22Rv1 (cell line): ENCODE data around the gene ADRM1.

Source experiments
- H3K27ac ChIP-seq: fragments of 450-650 bp; 2 replicates; pipeline ENCODE4 v1.5.1; 2017
- ZFX ChIP-seq: fragments of 450-650 bp; IDR thresholded peaks from 2 replicates; pipeline ENCODE4 v1.6.1; 2017; ENCODE audit warnings: antibody characterized with exemption, borderline replicate concordance
- TF ChIP-seq, protein P1 (sequence below): fragments of 450-650 bp; IDR thresholded peaks from 2 replicates; pipeline ENCODE4 v1.5.1; 2017; ENCODE audit warnings: mild to moderate bottlenecking

Gene ADRM1

GRCh38 chr20:62350629-62351422 is 48.0 kb downstream of the ADRM1 start:
- TF ChIP-seq ZFX, result no peak
- TF ChIP-seq, protein P1, sequence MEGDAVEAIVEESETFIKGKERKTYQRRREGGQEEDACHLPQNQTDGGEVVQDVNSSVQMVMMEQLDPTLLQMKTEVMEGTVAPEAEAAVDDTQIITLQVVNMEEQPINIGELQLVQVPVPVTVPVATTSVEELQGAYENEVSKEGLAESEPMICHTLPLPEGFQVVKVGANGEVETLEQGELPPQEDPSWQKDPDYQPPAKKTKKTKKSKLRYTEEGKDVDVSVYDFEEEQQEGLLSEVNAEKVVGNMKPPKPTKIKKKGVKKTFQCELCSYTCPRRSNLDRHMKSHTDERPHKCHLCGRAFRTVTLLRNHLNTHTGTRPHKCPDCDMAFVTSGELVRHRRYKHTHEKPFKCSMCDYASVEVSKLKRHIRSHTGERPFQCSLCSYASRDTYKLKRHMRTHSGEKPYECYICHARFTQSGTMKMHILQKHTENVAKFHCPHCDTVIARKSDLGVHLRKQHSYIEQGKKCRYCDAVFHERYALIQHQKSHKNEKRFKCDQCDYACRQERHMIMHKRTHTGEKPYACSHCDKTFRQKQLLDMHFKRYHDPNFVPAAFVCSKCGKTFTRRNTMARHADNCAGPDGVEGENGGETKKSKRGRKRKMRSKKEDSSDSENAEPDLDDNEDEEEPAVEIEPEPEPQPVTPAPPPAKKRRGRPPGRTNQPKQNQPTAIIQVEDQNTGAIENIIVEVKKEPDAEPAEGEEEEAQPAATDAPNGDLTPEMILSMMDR, result no peak

GRCh38 chr20:62351469-62352401 is 48.9 kb downstream of the ADRM1 start:
- TF ChIP-seq, protein P1, result no peak
- no peak for TF ChIP-seq ZFX
- H3K27ac ChIP-seq, result no peak overlapping the region

More at GRCh38 chr20:62350629-62351422, 48.0 kb downstream of the ADRM1 start:
- H3K27ac ChIP-seq, result no peak overlapping the region

DNA sequence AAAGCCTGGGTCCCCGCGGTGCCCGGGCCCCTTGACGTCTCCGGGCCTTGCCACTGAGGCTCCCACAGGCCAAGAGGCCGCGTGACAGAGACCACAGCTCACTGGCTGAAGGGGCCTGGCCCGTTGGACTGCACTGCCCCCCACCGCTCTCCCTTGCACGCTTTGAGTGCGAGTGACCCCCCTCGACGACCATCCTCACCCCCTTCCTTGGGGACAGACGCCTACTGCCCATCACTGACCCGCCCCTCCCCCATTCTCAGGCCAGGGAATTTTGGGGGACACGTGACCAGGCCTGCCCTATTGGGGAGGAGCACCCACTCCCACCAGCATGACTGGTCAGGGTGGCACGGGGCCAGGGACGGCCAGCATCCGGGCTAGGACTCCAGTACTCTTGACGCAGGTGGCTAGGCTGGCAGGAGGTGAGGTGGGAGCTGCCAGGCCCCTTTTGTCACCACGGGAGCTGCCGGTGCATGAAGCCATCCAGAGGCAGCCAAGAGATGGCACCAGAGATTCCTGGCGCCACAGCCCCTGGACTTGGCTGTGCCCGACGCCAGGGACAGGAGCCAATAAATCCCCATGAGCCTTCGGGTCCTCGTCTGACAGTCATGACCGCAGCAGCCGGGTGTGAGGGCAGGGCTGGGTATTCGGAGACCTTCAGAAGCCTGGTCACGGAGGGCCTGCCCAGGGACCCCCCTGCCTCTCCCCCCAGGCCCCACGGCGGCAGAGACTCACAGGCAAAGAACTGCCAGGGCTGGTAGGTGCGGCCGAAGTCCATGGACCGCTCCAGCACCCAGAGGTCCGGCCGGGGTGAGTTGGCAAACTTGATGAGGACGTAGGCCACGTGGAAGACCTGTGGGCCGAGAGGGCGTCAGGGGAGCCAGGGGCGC is 49.8 kb downstream of the ADRM1 start:
- H3K27ac ChIP-seq, result no peak overlapping the region
- no peak for TF ChIP-seq ZFX
- TF ChIP-seq, protein P1, result no peak

DNA sequence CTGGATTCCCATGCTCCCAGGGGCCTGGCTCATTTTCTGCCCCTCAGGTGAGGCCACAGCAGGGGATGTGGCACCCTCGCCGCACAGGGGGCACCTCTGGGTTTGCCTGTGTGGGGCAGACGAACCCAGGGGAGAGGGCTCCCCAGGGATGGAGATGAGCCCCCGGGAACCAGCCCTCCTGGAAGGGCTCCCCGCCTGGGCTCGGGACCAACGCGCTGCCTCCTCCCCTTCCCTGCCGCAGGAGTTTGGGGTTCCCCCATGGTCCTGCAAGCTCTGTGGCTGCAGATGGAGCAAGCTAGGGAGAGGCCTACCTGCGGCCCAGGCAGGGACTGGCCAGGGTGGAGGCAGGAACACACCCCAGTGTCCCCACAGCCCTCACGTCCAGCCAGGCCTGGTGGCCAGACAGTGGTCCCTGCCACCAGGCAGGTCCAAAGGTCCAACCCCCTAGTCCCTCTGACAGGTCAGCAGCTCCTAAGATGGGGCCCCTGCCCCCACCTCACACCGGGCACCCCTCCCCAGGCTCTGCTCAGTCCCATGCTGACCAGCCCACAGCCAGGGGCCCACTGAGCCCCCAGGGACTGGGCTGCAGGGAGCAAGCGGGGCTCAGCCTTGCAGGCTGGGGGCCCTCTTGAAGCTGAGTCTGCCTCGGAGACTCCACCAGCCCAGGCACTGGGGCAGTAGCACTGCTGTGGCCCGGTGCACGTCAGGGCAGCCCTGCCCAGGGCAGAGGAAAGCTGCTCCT is 50.7 kb downstream of the ADRM1 start:
- TF ChIP-seq, protein P1, result no peak
- TF ChIP-seq ZFX, result no peak
- no peak overlapping the region for H3K27ac ChIP-seq

DNA sequence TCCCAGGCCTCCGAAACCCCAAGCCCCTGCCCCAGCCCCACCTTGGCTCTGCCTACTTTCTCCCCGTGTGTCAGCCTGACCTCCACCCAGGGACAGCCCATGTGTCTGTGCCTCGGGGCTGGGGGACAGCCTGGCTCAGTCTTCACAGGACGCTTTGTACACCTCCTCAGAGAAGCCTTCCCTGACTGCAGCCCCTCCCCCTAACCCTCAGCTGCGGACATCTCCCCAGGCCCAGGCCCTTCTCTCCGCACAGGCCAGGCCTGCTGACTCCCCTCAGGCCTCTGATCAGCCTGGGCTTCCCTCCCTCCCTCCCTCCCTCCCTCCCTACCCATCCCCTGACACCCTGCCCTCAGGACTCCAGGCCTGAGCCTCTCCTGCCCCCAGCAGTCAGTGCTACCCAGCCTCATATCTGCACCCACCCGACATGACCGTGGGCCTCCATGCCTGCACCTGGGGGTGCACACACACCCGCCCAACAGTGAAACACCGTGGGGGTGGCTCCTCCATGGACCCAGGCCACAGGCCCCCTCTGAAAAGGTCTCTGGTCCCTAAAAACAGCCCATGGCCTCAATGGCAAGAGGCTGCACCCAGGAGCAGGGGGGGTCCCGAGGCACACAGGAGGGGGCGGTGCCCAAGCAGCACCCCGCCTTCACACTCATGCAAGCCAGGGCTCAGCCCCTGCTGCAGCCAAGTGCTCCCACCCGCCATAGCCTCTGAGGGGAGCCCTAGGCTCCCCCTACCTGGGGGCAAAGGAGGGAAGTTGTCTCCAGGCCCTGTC is 51.4 kb downstream of the ADRM1 start:
- no peak overlapping the region for H3K27ac ChIP-seq
- TF ChIP-seq, protein P1, result no peak
- TF ChIP-seq ZFX, result no peak
